Colonic mucosa (tissue), 4 donors: ENCODE measurements around the gene SLC25A38. TPM values are rescaled to one million over a fixed set of nuclear protein-coding genes. Genes with fewer than 3 reads are reported as not detected.

Source experiments
- DNase-seq: peaks from one replicate; pipeline ENCODE4 v3.0.0-alpha.2; 2020
- H3K27ac ChIP-seq: fragments of 200-600 bp; one replicate; pipeline ENCODE4 v1.8.0; 2021
- H3K27me3 ChIP-seq: fragments of 200-600 bp; one replicate; pipeline ENCODE4 v1.8.0; 2021
- H3K36me3 ChIP-seq: fragments of 200-600 bp; one replicate; pipeline ENCODE4 v1.8.0; 2021
- H3K4me1 ChIP-seq: fragments of 200-600 bp; one replicate; pipeline ENCODE4 v1.8.0; 2021; ENCODE audit warnings: mild to moderate bottlenecking
- H3K4me3 ChIP-seq: fragments of 200-600 bp; one replicate; pipeline ENCODE4 v1.8.0; 2021
- H3K9ac ChIP-seq, 2 donors: one replicate each; pipeline ENCODE4 v1.7.0; 2013; ENCODE audit warnings: control low read depth in 2 of 2, low read depth in 2 of 2, low read length in 2 of 2
- H3K9me3 ChIP-seq: fragments of 200-600 bp; one replicate; pipeline ENCODE4 v1.8.0; 2021
- intact Hi-C: fragments of 100-400 bp; cut with DNase I; formaldehyde crosslinking; loops from one replicate; pipeline ENCODE4 v1.14.1; 2022
- total RNA-seq, 2 donors: library from RNA; stranded (reverse); fragmentation: NEBNext Ultra II Directional in 1 of 2; extraction: Animal tissue kit (Norgen Biotek cat#: 25700) in 1 of 2; gene quantifications; one replicate each; pipeline ENCODE4 v1.2.1, GENCODE V29; 2021
- TF ChIP-seq, protein P1 (sequence below): fragments of 200-600 bp; IDR thresholded peaks from one replicate; pipeline ENCODE4 v1.8.0; 2022; ENCODE audit warnings: antibody characterized with exemption, mild to moderate bottlenecking
- donor health status: healthy.
- donor health status: DM: no; HTN: no; CAD: no.
- donor health status: DM: no; HTN: no; CAD: no.

SLC25A38 gene, protein sequence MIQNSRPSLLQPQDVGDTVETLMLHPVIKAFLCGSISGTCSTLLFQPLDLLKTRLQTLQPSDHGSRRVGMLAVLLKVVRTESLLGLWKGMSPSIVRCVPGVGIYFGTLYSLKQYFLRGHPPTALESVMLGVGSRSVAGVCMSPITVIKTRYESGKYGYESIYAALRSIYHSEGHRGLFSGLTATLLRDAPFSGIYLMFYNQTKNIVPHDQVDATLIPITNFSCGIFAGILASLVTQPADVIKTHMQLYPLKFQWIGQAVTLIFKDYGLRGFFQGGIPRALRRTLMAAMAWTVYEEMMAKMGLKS
- 10 to 100 TPM; 41.7 to 45.5 TPM for total RNA-seq

DNA sequence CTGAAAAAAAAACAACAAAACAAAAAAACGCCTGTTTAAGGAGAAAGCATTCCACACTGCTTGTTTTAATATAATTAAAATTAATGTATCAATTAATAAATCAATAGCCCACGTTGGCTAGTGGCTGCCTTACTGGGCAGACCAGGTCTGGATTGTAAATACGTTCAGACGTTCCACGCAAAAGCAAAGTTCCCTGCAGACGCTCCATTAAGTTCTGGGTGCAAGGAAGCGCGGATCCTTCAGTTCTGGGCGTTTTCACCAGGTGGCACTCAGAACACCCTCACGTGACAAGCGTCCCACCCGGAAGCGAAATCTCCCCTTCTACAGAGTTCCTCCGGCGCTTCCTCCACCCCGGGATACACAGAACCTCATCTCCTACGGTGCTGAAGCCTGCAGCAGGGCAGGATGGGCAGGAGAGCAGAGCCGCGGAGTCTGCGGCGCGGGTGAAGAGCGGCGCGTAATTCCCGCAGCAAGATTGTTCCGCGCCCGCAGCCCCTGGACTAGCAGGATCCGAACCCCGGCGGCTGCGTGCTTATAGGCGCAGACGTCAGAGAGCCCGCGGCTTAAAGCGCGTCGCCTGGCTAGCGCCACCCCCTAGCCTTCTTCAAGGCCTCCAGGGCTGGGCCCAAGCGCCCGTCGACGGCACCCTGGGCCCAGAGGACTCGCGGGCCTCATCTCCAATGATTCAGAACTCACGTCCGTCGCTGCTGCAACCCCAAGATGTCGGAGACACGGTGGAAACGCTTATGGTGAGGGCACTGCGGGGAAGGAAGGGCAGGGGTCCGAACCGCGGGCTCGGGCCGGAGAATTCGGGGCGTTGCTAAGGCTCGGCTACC is at the start of gene SLC25A38:
TSS of gene SLC25A38 (plus strand) at position 326 of the 836 bp plus-strand sequence. CDS start at position 681, 355 bp downstream.
- no peaks in the 10 kb centered on the region for H3K27me3 ChIP-seq
- intact Hi-C loops = loop anchor here (10.0 kb wide), 1 partner anchor 258 kb away; no protein-coding TSS in a partner anchor
- H3K4me1 ChIP-seq = peaks cover 11% of the 10 kb centered on the region
- H3K9me3 ChIP-seq = no peaks in the 10 kb centered on the region
- H3K27ac ChIP-seq = peak within 1 kb of the TSS; percentile 95
- TF ChIP-seq, protein P1, sequence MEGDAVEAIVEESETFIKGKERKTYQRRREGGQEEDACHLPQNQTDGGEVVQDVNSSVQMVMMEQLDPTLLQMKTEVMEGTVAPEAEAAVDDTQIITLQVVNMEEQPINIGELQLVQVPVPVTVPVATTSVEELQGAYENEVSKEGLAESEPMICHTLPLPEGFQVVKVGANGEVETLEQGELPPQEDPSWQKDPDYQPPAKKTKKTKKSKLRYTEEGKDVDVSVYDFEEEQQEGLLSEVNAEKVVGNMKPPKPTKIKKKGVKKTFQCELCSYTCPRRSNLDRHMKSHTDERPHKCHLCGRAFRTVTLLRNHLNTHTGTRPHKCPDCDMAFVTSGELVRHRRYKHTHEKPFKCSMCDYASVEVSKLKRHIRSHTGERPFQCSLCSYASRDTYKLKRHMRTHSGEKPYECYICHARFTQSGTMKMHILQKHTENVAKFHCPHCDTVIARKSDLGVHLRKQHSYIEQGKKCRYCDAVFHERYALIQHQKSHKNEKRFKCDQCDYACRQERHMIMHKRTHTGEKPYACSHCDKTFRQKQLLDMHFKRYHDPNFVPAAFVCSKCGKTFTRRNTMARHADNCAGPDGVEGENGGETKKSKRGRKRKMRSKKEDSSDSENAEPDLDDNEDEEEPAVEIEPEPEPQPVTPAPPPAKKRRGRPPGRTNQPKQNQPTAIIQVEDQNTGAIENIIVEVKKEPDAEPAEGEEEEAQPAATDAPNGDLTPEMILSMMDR = peak; percentile 36
- no peaks in the 10 kb centered on the region for H3K36me3 ChIP-seq
- DNase-seq = peak; percentile 90
- peak within 1 kb of the TSS; percentile 89 to 92 for H3K9ac ChIP-seq
- H3K4me3 ChIP-seq = peak within 1 kb of the TSS; percentile 85

DNA sequence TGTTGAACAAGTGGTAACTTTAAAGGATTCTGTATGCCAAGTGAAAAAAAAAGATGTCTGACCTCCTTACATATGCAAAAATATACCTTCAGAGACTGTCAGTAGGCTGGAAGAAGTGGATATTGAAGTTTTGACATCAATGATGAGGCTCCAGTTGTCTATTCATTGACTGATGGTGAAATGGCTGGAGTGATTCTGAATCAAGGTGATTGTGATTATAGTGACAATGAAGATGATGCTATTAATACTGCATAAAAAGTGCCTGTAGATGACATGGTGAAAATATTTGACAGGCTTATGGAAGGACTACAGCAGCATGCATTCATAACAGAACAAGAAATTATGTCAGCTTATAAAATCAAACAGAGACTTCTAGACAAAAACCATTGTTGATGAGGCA is 49.6 kb upstream of the SLC25A38 start:
- DNase-seq = no peak
- H3K9ac ChIP-seq = no peak overlapping the region
- intact Hi-C loops = no loop called here
- TF ChIP-seq, protein P1 = no peak
- no peaks in the 10 kb centered on the region for H3K36me3 ChIP-seq
- H3K9me3 ChIP-seq = no peaks in the 10 kb centered on the region
- no peak overlapping the region for H3K4me3 ChIP-seq
- H3K4me1 ChIP-seq = no peaks in the 10 kb centered on the region
- no peaks in the 10 kb centered on the region for H3K27me3 ChIP-seq
- no peak overlapping the region for H3K27ac ChIP-seq

DNA sequence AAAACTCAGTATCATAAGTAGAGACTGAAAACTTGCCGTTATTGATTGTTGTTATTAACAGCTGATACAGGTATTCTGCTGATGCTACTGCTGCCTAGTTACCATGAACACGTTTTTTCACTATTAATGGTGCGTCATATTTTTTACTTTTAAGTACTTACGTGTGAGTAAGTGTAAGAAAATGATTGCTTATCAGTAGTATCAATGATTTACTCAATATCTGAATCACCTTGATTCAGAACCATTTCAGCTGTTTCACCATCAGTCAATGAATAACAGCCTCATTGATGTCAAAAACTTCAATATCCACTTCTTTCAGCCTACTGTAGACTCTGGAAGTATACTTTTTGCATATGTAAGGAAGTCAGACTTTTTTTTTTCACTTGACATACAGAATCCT is 49.0 kb upstream of the SLC25A38 start:
- H3K4me1 ChIP-seq = no peaks in the 10 kb centered on the region
- DNase-seq = no peak
- no peak overlapping the region for H3K4me3 ChIP-seq
- no peaks in the 10 kb centered on the region for H3K36me3 ChIP-seq
- H3K27ac ChIP-seq = no peak overlapping the region
- intact Hi-C loops = no loop called here
- no peaks in the 10 kb centered on the region for H3K27me3 ChIP-seq
- no peaks in the 10 kb centered on the region for H3K9me3 ChIP-seq
- no peak overlapping the region for H3K9ac ChIP-seq
- TF ChIP-seq, protein P1 = no peak

DNA sequence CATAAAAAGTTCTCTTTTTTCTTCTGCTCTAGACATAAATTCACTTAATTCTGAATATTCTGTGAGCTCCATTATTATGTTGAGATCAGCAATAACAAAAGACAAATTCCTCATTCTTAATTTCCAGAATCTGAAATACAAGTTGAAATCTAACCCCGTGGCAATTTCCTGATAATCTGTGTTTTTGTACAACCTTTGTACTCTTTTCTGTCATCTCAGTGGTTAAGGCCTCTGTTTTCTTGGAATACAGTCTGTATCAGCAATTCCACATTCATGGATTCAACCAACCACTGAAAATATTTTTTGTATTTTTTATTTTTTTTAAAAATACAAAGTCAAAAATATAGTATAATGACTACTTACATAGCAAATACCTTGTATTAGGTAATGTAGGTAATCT is 45.0 kb upstream of the SLC25A38 start:
- Histone ChIP-seq H3K9ac (no peak overlapping the region), H3K36me3 (no peaks in the 10 kb centered on the region), H3K9me3 (no peaks in the 10 kb centered on the region), H3K4me3 (no peak overlapping the region), H3K27ac (no peak overlapping the region), H3K27me3 (no peaks in the 10 kb centered on the region), H3K4me1 (no peaks in the 10 kb centered on the region)
- intact Hi-C loops = no loop called here
- no peak for DNase-seq
- TF ChIP-seq, protein P1 = no peak

DNA sequence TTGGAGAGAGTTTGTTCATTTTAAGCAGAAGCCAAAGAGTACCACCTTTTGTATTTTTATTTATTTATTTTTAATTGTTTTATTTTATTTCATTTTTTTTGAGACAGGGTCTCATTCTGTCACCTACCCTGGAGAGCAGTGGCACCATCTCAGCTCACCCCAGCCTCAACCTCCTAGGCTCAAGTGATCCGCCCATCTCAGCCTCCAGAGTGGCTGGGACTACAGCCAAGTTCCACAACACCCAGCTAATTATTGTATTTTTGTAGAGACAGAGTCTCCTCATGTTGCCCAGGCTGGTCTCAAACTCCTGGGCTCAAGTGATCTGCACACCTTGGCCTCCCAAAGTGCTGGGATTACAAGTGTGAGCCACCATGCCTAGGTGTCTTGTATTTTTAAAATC is 44.1 kb upstream of the SLC25A38 start:
- Histone ChIP-seq H3K4me1 (no peaks in the 10 kb centered on the region), H3K36me3 (no peaks in the 10 kb centered on the region)

More for the DNA sequence above, 44.1 kb upstream of the SLC25A38 start:
- H3K27ac ChIP-seq = no peak overlapping the region
- H3K27me3 ChIP-seq = no peaks in the 10 kb centered on the region
- H3K9me3 ChIP-seq = no peaks in the 10 kb centered on the region
- H3K4me3 ChIP-seq = no peak overlapping the region
- no peak overlapping the region for H3K9ac ChIP-seq
- TF ChIP-seq, protein P1 = no peak
- no peak for DNase-seq
- intact Hi-C loops = no loop called here
